VCaP (cell line): ENCODE results near the gene KIF23.

Experiments used
- H3K27ac ChIP-seq: fragments of 450-650 bp; 2 replicates; pipeline ENCODE4 v1.5.1; 2017
- CTCF ChIP-seq: fragments of 450-650 bp; conservative IDR thresholded peaks from 2 replicates; pipeline ENCODE4 v1.5.1; 2017; ENCODE audit warnings: mild to moderate bottlenecking, moderate library complexity

Gene KIF23

GRCh38 chr15:69413822-69414700, at the start of gene KIF23:
Gene KIF23 (plus strand): TSS chr15:69414349. CDS start chr15:69414466, 117 bp downstream.
- no peak for TF ChIP-seq CTCF

GRCh38 chr15:69367236-69367635, 46.9 kb upstream of the KIF23 start:
- no peak for TF ChIP-seq CTCF
- peak overlapping the region; percentile 54 for H3K27ac ChIP-seq

More at GRCh38 chr15:69413822-69414700, at the start of gene KIF23:
- H3K27ac ChIP-seq: peak within 1 kb of the TSS; percentile 82

- TF ChIP-seq CTCF: no peak
- no peak overlapping the region for H3K27ac ChIP-seq
Observed at GRCh38 chr15:69369631-69370030, 44.5 kb upstream of the KIF23 start.

GRCh38 chr15:69373406-69373805, 40.7 kb upstream of the KIF23 start:
- H3K27ac ChIP-seq: no peak overlapping the region
- TF ChIP-seq CTCF: no peak

GRCh38 chr15:69375151-69375790, 38.9 kb upstream of the KIF23 start:
- TF ChIP-seq CTCF: no peak
- H3K27ac ChIP-seq: no peak overlapping the region

GRCh38 chr15:69377216-69377970, 36.8 kb upstream of the KIF23 start:
- no peak overlapping the region for H3K27ac ChIP-seq
- TF ChIP-seq CTCF: no peak
